ENCODE measurements around the gene TMUB2.
"Not testable (repeated sequence)": the region's sequence is repeated elsewhere in the genome, so short reads cannot be mapped to it uniquely, and the experiment has no call there.

TMUB2 gene

DNA sequence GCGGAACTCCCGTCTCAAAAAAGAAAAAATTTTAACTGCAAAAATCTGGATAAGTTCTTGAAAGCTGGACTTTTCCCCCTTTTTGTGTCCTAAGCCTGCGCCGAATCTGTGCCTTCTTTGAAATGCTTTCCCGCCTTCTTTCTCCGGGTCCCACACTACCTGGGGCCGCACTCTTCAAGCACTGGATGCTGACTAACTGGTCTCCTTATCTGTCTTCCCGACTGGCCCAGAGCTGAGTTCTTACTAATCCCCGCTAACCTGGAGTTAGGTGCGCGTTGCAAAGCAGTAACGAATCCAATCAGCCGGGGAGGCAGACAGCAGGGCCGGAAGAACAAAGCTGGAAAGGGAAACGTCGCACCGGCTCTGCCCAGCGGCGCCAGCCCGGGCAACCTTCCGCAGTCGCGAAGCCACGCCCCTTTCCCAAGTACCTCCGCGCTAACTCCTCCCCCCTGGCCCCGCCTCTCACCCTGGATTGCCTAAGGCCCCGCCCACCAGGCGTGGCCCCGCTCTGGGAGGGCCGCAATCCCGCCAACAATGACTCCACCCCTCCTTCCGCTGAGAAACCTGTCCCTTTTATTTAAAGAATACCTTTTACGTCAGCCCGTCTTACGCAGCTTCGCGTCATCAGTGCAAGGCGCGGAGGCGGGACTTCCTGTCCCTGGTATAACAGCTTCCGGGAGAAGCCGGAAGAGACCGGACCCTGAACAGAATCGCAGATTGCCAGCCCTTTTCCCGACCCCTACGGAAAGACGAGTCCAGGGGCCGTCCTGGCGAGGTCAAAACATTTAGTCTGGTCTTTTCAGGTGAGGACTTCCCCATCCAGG, at the start of gene TMUB2:
Gene TMUB2, plus strand, starts transcription at position 666 of the 824 bp plus-strand sequence. CDS start 737 bp downstream, outside the sequence.
- ATAC-seq (peak; percentile 83), DNase-seq (peak; percentile 100)
- H3K4me1 Mint-ChIP-seq: peaks cover 36% of the 10 kb centered on the region
- peak within 1 kb of the TSS; percentile 99 for H3K4me3 Mint-ChIP-seq
- no peaks in the 10 kb centered on the region for H3K9me3 Mint-ChIP-seq
- no peaks in the 10 kb centered on the region for H3K27me3 Mint-ChIP-seq
- H3K27ac Mint-ChIP-seq: peak within 1 kb of the TSS; percentile 98
- peaks cover 16% of the 10 kb centered on the region for H3K36me3 Mint-ChIP-seq (ENCODE audit: low read depth)

- ATAC-seq: peak; percentile 75
- Mint-ChIP-seq H3K9me3 (no peaks in the 10 kb centered on the region), H3K4me3 (peak overlapping the region; percentile 37), H3K27ac (peak overlapping the region; percentile 34), H3K4me1 (peaks cover 29% of the 10 kb centered on the region), H3K27me3 (no peaks in the 10 kb centered on the region), H3K36me3 (ENCODE audit: low read depth) (no peaks in the 10 kb centered on the region)
- peak; percentile 74 for DNase-seq
Observed at GRCh38 chr17:44137891-44138709, 48.7 kb upstream of the TMUB2 start.

DNA sequence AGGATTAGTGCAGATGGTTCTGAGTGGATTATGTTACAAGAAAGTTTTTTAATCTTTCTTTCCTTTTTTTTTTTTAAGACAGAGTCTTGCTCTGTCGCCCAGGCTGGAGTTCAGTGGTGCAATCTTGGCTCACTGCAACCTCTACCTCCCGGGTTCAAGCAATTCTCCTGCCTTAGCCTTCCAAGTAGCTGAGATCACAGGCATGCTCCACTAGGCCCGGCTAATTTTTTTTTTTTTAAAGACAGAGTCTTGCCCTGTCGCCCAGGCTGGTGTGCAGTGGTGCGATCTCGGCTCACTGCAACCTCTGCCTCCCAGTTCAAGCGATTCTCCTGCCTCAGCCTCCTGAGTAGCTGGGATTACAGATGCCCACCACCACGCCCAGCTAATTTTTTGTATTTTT, 42.9 kb upstream of the TMUB2 start:
- H3K27ac Mint-ChIP-seq, H3K27me3 Mint-ChIP-seq, H3K4me3 Mint-ChIP-seq, H3K9me3 Mint-ChIP-seq, ATAC-seq, DNase-seq: not testable (repeated sequence)
- Mint-ChIP-seq H3K4me1 (peaks cover 12% of the 10 kb centered on the region), H3K36me3 (ENCODE audit: low read depth) (peaks cover 16% of the 10 kb centered on the region)

DNA sequence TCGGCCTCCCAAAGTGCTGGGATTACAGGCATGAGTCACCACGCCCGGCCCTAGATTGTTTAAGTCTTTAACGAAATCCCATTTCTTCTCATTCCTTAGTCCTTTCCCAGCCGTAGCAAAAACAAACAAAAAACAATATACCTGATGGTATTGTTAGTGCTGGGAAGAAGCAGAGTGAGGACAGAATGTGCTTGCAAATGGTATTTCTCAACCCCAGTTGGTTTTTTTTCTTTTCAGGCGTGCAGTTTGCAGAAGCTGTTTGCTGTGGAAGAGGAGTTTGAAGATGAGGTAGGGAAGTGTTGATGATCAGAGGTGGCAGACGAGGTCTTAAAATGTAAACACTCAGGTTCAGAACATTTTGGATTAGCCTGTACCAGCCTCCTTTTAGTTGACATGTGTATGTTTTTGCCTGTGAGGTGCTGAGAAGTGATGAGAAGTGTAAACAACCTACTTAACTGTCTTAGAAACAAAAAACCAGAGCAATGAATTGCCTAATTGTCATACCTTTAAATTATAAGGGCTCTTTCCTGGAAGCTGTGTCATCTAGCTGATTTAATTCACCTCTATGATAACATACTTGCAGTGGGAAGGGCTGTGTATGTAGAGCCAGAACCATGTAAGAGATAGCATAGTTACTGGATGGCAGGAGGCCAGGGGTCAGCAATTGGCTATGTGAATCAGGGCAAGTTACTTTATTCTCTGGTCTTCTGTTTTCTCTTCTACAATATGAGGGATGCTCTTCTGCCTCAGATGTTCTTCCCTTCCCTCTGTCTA, 41.6 kb upstream of the TMUB2 start:
- no peak for ATAC-seq

DNA sequence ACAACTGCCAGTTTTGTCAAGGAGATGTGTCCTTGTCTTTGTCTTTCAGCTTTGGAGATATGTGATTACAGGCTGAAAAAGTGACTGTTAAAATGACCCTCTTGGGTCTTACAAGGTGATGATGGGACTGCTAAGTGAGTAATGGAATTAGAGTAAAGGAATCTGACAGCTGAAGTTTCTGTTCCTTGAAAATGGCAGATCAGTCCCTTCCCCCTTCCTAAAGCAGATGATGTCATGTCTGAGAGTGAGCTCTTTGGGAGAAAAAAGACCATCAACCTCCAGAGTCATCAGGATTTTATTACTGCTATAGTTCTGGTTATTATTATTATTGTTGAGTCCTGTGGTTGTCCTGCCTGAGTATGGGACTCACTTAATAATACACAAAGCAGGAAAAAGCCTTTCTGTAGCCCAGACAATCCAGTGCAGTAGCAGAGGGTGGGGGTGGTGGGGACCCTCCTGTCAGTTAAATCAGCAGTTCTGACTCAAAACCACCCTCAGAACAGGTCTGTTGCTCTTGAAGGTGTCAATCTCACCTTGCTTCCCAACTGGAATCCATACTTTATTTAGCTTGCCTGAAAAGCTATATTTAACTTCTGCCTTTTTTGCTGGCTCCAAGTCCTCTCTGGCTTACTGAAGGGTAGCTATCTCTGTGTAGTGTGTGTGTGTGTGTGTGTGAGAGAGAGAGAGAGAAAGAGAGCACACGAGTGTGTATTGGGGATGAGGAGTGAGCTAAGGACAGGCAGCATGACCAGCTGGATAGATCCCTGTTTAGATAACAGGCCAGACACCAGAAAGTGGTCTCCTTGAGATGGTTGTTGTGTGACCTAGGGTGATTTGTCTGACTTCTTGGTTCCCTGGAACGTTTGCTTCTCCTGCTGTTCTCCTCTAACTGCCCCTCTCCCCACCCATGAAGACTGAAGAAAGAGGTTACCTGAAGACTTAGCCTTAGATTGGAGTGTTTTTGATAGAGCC, 40.1 kb upstream of the TMUB2 start:
- Mint-ChIP-seq H3K4me1 (peaks cover 5% of the 10 kb centered on the region), H3K36me3 (ENCODE audit: low read depth) (peaks cover 27% of the 10 kb centered on the region), H3K27ac (no peak overlapping the region), H3K9me3 (no peaks in the 10 kb centered on the region), H3K27me3 (no peaks in the 10 kb centered on the region), H3K4me3 (no peak overlapping the region)
- no peak for ATAC-seq
- DNase-seq: no peak

More for the DNA sequence above, 41.6 kb upstream of the TMUB2 start:
- DNase-seq: no peak
- Mint-ChIP-seq H3K36me3 (ENCODE audit: low read depth) (peaks cover 21% of the 10 kb centered on the region), H3K27ac (no peak overlapping the region), H3K27me3 (no peaks in the 10 kb centered on the region), H3K4me3 (no peak overlapping the region), H3K4me1 (peaks cover 11% of the 10 kb centered on the region), H3K9me3 (no peaks in the 10 kb centered on the region)

- no peaks in the 10 kb centered on the region for H3K27me3 Mint-ChIP-seq
- H3K4me1 Mint-ChIP-seq: no peaks in the 10 kb centered on the region
- no peaks in the 10 kb centered on the region for H3K9me3 Mint-ChIP-seq
- no peak for ATAC-seq
- H3K4me3 Mint-ChIP-seq: no peak overlapping the region
- DNase-seq: no peak
- H3K36me3 Mint-ChIP-seq (ENCODE audit: low read depth): peaks cover 33% of the 10 kb centered on the region
- no peak overlapping the region for H3K27ac Mint-ChIP-seq
Observed at GRCh38 chr17:44147812-44148211, 39.0 kb upstream of the TMUB2 start.

GRCh38 chr17:44149066-44149465, 37.7 kb upstream of the TMUB2 start:
- H3K27ac Mint-ChIP-seq, H3K27me3 Mint-ChIP-seq, H3K4me3 Mint-ChIP-seq, H3K9me3 Mint-ChIP-seq, ATAC-seq, DNase-seq, H3K4me1 Mint-ChIP-seq: not testable (repeated sequence)
- peaks cover 36% of the 10 kb centered on the region for H3K36me3 Mint-ChIP-seq (ENCODE audit: low read depth)

DNA sequence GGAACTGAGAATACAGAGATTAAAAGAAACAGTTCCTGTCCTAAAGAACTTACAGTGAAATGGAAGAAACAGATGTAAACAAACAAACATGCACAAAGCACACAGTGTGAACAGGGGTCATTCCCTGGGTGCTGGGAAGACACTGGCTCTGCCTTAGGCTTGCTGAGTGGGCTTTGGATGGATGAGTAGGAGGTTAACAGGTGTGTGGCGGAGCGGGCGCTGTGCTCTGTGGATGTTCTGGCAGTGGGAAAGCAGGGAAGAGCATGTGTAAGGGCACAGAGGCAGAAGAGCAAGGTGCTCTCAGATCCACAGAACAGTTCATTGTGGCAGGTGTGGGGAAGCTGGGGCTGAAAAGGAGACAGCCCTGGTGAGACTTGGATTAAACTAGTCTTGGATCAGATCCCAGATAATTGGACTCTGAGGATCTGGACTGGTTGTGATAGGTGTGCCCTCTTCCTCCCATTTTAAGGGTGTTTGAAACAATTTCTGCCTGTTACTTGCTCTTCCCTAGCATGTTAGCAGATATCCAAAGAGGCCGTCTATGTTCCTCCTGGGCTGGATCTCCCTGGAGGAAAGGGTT, 36.9 kb upstream of the TMUB2 start:
- no peak for ATAC-seq

DNA sequence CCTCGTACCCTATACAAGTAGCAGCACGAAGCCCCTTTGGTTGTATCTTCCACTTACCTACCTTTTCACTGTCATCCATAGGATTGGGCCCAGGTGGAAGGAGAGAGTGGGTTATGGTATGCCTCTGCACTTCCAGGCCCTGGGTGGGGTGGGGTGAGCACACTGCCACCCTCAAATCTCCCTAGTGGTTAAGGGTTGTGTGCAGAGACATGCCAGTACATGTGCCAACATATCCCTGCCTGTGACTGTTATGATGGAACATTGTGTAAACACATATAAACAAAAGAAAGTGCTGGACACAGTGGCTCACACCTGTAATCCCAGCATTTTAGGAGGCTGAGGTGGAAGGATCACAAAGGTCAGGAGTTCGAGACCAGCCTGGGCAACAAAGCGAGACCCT, 33.9 kb upstream of the TMUB2 start:
- ATAC-seq (no peak), DNase-seq (no peak)
- Mint-ChIP-seq H3K27ac (no peak overlapping the region), H3K4me3 (no peak overlapping the region), H3K36me3 (ENCODE audit: low read depth) (peaks cover 33% of the 10 kb centered on the region), H3K9me3 (no peaks in the 10 kb centered on the region), H3K4me1 (no peaks in the 10 kb centered on the region), H3K27me3 (no peaks in the 10 kb centered on the region)

More for the DNA sequence above, 36.9 kb upstream of the TMUB2 start:
- Mint-ChIP-seq H3K4me3 (no peak overlapping the region), H3K4me1 (no peaks in the 10 kb centered on the region), H3K9me3 (no peaks in the 10 kb centered on the region), H3K27ac (no peak overlapping the region), H3K36me3 (ENCODE audit: low read depth) (peaks cover 36% of the 10 kb centered on the region), H3K27me3 (no peaks in the 10 kb centered on the region)
- DNase-seq: no peak

DNA sequence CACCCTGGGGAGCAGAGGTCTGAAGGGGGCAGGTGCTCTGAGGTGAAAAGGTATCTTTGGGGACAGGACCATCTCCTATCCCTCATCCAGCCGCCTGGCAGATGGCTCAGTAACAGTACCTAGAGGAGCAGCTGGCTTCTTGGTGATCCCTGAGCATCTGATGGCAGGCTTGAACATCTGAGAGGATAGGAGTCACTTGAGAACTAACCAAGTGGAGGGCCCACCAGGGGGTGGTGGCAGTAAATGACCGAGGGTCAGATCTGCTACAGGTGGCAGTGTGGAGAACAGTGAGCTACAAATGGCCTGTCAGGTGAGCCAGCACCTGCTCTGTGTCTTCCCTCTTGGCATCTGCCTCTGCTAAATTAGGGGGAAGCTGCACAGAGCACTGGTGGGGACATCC, 31.3 kb upstream of the TMUB2 start:
- Mint-ChIP-seq H3K4me3 (no peak overlapping the region), H3K27ac (no peak overlapping the region), H3K9me3 (no peaks in the 10 kb centered on the region)

DNA sequence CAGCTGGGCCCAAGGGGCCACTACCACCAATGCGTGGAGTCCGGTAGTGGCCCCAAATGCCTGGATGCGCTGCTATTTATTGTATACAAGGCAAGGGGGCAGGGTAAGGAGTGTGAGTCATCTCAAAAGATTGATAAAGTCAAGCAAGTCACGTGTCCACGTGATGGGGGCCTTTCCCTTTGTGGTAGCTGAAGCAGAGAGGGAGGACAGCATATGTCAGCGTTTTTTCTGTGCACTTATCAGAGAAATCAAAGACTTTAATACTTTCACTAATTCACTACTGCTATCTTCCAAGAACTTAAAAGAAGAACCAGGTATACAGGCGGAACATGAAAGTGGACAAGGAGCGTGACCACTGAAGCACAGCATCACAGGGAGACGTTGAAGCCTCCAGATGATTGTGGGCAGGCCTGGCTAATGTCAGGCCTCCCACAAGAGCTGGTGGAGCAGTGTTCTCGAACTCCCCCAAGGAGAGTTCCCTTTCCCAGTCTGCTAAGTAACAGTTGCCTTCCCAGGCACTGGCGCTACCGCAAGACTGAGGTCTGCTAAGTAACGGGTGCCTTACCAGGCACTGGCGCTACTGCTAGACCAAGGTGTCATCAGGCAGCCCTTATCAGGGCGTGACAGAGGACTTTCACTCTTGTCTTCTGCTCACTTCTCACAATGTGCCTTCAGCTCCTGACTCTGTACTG, 27.1 kb upstream of the TMUB2 start:
- H3K36me3 Mint-ChIP-seq (ENCODE audit: low read depth): peaks cover 19% of the 10 kb centered on the region
- peaks cover 3% of the 10 kb centered on the region for H3K4me1 Mint-ChIP-seq
- DNase-seq (no peak), ATAC-seq (no peak)
- H3K27ac Mint-ChIP-seq: no peak overlapping the region
- H3K4me3 Mint-ChIP-seq: no peak overlapping the region
- no peaks in the 10 kb centered on the region for H3K27me3 Mint-ChIP-seq
- H3K9me3 Mint-ChIP-seq: no peaks in the 10 kb centered on the region

More for the DNA sequence above, 31.3 kb upstream of the TMUB2 start:
- Mint-ChIP-seq H3K4me1 (peaks cover 3% of the 10 kb centered on the region), H3K36me3 (ENCODE audit: low read depth) (peaks cover 30% of the 10 kb centered on the region), H3K27me3 (no peaks in the 10 kb centered on the region)
- no peak for DNase-seq
- ATAC-seq: no peak

- H3K36me3 Mint-ChIP-seq (ENCODE audit: low read depth): peaks cover 2% of the 10 kb centered on the region
- no peak for ATAC-seq
- H3K4me3 Mint-ChIP-seq: no peak overlapping the region
- no peak overlapping the region for H3K27ac Mint-ChIP-seq
- no peaks in the 10 kb centered on the region for H3K9me3 Mint-ChIP-seq
- peaks cover 2% of the 10 kb centered on the region for H3K4me1 Mint-ChIP-seq
- no peak for DNase-seq
- H3K27me3 Mint-ChIP-seq: no peaks in the 10 kb centered on the region
Observed at GRCh38 chr17:44164476-44164875, 22.3 kb upstream of the TMUB2 start.

All from activated naive CD8-positive, alpha-beta T cell treated with anti-CD3 and anti-CD28 coated beads, Interleukin-2, amount 50 U/mL, for 24 hours (primary cell).